HG02852 (cell line): ENCODE measurements around the gene CALB2.

Source experiments
- ATAC-seq: cut with Tn5 transposase; IDR thresholded peaks from one replicate; pipeline ENCODE4 v1.9.1; 2021; ENCODE audit warnings: mild to moderate bottlenecking, moderate library complexity; ENCODE audit not compliant: unreplicated experiment

Gene CALB2

GRCh38 chr16:71424626-71425025 lies 66.1 kb downstream of the CALB2 start:
- ATAC-seq = no peak

GRCh38 chr16:71425746-71426068 lies 67.2 kb downstream of the CALB2 start:
- ATAC-seq = no peak

- ATAC-seq = peak; percentile 54
Observed at GRCh38 chr16:71426069-71426879, 67.8 kb downstream of the CALB2 start.

GRCh38 chr16:71426880-71427615 lies 68.5 kb downstream of the CALB2 start:
- ATAC-seq = no peak

- ATAC-seq = no peak
Observed at GRCh38 chr16:71428385-71428784, 69.9 kb downstream of the CALB2 start.

GRCh38 chr16:71428883-71429282 lies 70.4 kb downstream of the CALB2 start:
- ATAC-seq = no peak

GRCh38 chr16:71429581-71429980 lies 71.1 kb downstream of the CALB2 start:
- ATAC-seq = no peak

- no peak for ATAC-seq
Observed at GRCh38 chr16:71430744-71431143, 72.2 kb downstream of the CALB2 start.

GRCh38 chr16:71431176-71431575 lies 72.7 kb downstream of the CALB2 start:
- no peak for ATAC-seq

GRCh38 chr16:71431991-71432390 lies 73.5 kb downstream of the CALB2 start:
- ATAC-seq = no peak

GRCh38 chr16:71432906-71433305 lies 74.4 kb downstream of the CALB2 start:
- ATAC-seq = no peak

GRCh38 chr16:71436473-71436872 lies 78.0 kb downstream of the CALB2 start:
- ATAC-seq = no peak

GRCh38 chr16:71439523-71439922 lies 81.0 kb downstream of the CALB2 start:
- ATAC-seq = no peak
